NCI-H187 (cell line): ENCODE measurements around the gene AEN.

ENCODE experiments used
- DNase-seq, 2 experiments: peaks; one replicate each; lab custom pipeline; 2025; lab: John Stamatoyannopoulos, UW

Gene AEN, protein sequence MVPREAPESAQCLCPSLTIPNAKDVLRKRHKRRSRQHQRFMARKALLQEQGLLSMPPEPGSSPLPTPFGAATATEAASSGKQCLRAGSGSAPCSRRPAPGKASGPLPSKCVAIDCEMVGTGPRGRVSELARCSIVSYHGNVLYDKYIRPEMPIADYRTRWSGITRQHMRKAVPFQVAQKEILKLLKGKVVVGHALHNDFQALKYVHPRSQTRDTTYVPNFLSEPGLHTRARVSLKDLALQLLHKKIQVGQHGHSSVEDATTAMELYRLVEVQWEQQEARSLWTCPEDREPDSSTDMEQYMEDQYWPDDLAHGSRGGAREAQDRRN

DNA sequence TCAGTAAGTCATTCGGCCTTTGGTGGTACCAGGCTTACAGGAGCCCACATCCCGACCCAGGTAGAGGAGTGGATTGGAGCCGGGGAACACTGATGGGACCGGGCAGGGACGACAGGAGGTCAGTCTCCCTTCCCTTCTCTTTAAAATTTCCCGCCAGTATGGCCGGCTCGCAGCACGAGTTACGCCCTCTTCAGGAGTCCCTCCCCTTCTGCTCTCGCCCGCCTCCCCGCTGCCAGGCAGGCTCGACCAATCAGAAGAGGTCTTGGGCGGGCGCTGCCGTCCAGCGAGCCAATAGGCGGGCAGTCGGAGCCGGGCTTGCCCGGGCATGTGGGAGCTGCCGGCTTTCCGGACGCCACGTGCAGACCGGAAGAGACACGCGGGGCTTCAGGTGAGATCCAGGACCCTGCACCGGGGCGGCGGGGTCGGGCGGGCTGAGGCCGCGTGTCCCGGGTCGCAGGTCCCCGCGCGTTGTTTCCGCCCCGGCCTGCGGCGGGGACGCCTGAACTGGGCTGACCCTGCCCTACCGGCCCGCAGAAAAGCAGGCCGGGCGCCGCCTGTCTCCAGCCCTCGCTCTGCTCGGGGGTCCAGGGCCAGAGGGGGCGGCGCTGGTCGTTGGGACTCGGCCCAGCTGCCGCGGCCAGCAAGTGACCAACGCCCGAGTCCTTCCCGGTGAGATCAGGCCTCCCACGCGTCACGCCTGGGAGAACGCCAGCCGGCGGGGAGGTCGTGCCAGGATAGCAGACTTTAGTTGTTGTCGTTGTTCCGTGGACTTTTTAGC is at the start of gene AEN:
Gene AEN (plus strand): TSS at position 346 of the 778 bp plus-strand sequence. CDS start 4,870 bp downstream, outside the sequence.
- DNase-seq, result peak; percentile 85 to 87

DNA sequence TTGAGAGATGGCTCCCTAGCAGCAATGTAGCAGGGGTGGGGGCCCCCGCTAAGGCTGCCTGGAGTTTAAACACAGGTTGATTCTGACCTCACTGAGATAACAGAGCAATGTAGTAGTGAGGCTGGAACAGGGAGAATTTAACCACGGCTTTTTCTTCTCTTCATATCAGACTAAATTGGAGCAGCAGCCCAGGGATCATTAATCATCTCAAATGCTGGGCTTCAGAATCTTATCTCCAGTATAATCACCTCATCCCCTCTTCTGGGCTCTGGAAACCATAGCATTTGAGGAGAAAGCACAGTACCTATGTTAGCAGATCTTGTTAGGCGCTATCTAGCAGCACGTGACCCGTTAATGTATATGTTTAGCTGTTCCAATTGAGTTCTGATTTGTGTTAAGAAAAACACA is 49.3 kb upstream of the AEN start:
- no peak for DNase-seq

DNA sequence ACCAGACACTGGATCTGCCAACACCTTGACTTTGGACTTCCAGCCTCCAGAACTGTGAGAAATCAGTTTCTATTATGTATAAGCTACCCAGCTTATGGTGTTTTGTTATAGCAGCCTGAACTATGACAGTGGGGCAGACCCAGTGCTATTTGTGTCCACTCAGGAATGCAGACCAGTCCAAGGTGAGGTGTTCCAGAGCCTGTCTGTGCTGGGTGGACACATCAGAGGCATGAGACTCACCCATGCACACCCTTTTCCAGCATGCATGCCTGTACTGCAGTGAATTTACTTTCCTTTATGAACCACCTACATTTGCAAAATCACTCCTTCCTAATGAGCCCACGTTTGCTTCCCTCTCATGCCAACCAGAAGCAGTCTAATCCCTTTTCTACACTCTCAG is 47.1 kb upstream of the AEN start:
- no peak for DNase-seq

DNA sequence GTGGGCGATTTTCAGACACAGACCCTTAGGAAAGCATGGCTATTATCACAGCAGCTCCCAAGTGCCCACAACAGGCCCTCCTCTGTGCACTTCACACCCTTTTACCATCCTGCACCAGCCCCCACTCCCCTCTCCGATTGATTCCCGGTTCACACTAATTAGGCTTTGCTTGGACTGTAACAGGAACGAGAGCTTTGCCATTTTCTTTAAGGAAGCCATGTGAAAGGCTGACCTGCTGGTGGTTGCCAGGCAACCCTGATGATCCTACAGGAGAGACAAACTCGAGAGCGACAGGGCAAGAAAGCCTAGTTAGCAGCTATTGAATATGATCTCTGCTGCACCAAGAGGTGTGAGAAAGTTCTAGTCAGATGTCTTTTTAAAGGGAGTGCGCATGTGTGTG is 46.5 kb upstream of the AEN start:
- DNase-seq, result no peak

DNA sequence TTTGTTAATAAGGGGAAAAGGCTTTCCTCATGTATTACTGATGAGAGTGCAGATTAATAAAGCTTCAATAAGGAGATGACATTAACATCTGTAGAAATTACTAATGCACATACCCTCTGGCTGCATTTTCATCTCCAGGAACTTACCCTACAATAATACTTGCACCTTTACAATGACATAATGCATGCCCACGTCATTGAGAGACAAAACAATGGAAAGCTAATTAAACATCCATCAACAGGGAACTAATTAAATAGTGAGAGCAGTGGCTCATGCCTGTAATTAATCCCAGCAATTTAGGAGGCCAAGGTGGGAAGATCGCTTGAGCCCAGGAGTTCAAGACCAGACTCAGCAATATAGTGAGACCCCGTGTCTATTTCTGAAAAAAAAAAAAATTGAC is 41.8 kb upstream of the AEN start:
- DNase-seq, result no peak

DNA sequence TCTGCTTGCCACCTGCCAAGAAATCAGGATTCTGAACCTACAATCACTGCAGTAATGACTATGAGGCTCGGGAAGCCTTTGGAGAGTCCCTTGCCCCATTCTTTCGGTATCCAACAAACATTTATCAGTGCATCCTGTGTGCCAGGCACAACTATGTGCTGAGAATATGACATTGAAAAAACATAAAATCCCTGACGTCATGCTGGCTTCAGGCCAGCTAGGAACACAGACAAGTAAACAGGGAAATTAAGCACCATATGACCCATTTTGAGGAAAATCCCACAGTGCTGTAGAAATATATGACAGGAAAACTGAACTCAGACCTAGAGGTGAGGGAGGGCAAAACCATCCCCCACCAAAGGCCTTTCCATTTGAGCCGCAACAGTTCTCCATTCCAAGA is 40.6 kb upstream of the AEN start:
- DNase-seq, result no peak

DNA sequence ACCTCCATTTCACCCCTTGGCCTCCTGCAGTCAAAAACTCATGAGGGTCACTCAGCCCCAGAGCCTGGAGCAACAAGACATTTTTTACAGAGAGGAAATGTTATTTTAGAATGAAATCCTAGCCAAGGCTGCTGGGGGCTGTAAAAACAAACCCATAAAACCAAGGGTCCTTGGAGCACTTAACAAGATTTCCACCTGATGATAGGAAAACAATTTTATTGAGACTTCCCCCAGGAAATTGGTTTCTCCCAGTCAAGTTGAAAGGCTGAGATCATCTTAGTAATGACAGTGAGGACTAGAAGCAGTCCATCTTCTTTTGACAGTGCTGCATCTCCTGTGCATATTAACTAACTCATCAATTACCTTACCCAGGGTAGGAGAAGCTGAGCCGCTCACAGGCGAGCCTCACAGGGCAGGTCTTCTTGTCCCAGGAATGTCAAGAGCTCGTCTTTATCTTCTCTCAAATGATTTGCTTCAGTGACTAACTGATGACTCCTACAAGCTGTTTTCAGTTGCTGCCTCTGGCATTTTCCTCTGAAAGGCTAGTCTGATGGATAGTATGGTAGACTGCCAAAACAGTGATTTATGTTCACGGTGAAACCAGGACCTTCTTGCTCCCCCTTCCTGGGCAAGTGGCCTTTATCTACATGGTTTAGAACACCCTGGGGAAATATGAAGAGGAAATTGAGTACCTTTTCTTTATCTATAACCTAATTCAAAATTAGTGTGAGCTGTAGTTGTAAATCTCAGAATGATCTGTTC is 34.6 kb upstream of the AEN start:
- DNase-seq, result peak in 1 of 2 experiments; percentile 35

DNA sequence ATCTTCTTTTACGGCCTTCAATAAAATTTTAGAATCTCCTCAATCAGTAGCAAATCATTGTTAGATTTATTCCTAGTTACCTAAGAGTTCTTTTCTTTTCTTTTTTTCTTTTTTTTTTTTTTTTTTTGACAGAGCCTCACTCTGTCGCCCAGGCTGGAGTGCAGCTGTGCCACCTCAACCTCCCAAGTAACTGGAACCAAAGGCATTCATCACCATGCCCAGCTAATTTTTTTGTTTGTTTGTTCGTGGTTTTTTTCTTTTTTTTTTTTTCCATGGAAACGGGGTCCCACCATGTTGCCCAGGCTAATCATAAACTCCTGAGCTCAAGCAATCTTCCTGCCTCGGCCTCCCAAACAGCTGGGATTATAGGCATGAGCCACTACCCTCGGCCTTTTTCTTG is 30.4 kb upstream of the AEN start:
- DNase-seq, result no peak

DNA sequence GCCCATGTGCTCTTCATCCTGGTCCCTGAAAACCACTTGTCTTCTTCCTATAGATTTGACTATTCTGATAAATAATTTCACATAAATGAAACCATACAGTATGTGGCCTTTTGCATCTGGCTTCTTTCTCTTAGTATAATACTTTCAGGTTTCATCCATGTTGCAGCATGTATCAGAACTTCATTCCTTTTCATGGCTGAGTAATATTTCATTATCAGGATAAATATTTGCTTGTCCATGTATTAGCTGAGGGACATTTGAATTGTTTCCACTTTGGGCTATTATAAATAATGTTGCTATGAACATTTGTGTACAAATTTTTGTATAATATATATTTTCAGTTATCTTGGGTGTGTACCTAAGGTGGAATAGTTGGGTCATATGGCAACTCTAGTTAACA is 29.8 kb upstream of the AEN start:
- no peak for DNase-seq

DNA sequence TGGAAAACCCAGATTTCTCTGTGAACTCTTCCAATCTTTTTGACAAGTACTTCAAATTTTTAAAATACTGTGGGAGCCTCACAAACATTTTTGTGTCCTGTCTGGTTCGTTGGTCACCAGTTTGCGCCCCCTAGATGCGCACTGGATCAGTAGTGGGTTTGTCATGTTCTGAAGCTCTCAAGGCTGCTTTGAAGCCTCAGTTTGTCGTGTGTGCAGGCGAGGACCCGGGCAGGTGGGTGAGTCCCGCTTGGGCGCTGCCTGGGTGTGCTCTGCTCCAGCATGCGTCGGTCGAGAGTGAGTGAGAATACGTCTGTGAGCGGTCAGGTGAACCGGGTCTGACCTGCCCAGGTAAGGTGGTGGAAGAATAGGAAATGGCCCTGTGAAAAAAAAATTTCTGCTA is 17.3 kb upstream of the AEN start:
- no peak for DNase-seq

DNA sequence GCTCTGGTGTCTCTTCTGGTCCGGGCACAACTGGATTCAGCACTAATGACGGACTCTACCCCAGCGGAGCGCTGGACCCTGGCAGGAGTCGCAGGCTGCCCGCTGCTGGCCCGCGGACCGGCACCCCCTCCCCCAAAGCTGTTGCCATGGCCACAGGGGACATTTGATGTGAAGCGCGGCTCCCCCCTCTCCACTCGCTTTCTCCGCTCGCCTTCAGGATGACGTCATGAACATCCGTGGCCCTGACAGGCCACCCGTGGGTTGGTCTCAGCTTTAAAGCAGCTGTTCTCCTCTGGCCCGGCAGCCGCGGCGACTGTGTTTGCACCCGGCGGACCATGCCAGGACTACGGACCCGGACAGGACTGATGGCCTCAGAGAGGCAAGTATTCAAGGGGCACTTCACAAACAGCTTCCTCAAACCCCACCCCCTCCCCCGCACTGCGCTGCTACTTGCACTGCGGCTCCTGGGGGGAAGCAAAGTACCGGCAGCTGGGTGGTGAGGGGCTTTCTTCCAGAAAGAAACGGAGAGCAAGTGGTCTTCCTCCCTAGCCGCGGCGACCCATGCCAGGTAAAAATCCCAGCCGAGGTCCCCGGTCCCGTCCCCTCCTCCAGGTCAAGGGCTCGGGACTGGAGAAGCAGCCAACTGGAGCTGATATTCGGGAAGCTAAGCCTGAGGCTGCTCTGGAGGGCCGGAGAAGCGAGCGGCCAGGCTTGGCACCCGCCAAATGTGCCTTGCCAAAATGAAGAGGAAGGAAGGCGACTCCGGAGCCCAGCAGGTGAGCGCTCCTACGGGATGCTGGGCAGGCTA is 16.6 kb upstream of the AEN start:
- DNase-seq, result peak in 1 of 2 experiments; percentile 69

DNA sequence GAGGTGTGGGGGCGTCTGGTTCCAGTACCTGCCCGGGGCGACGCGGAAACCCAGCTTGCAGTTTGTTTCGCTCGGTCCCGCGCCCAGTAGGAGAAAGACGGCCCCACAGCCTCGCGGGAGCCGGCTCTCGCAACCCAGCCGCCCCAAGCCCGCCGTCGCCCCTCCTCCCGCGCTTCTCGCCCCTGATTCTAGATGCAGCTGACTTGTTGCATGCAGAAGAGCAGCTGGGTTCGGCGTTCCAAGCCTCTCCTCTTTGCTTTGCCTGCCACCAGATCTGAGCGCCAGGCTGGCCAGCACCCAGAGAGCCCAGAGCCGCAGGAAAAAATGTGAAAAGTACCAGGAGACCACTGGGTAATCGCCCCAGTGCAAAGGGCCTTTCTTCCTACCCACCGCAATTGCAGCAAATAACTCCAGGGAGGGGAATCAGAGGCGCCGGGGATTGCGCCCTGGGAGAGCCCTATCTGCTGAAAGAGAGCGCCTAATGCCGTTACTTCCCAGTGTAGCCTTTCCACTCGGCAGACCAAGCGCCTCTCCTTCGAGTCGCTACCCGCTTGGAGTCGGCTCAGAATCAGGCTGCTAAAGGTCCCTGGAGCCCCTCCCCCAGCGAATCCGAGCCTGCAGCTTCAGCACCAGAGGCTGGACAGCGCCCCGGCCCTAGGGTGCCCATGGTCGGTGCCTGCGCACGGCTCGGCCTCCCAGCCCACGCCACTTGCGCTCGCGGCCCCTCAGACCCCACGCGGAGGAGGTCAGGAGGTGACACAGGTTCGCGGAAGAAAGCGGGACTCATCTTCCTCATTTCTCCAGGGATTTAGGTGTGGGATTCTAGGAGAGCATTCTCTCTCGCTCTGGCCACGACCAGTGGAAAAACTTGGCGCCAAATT is 15.7 kb upstream of the AEN start:
- peak; percentile 29 to 49 for DNase-seq

DNA sequence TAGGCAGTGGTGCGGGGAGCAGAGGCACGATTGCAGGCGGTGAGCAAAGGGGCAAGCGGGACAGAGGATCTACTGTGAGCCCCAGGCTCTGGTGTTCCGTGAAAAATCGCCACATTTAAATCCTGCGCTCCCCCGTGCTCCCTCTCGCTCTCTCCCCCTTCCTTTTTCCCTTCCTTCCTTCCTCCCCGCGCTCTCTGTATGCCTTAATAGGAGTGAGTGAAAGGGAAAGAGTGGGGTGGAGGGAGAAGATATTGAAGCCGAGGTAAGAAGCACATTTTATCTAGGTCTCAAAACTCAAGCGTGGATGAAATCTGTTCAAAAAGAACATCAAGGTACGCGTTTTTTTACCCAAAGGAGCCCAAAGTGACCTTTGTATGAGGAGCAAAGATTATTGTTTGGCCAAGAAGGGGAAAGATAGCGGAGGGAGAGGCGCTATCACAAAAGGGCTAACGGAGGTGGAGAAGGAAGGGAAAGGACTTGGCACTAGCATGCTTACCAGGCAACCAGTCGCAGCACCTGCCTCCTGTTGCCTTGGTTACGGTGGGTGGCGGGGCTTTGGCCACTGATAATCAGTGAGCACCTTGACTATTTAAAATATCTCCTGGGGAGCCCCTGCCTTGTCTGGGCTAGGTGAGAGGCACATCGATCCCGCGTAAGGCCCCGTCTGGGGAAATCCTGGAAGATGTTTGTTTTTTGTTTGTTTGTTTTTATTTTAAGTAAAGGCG is 14.9 kb upstream of the AEN start:
- DNase-seq, result peak in 1 of 2 experiments; percentile 41

DNA sequence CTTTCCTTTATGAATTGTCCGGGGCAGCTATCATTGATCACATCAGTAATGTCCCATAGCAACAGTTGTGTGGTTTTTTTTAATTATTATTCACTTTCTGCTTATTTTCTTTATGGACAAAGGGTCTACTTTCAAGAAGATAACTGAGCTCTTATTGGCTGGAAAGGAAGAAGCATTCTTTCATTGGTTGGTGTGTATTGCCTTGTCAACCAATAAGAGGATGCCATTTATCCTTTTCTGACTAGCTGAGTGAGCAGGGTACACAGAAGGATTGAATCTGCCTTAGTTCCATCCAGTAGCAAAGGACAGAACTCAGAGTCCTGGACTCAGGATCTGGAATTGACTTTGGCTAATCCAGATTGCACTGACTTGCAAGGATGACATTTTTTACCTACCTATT is 13.2 kb upstream of the AEN start:
- no peak for DNase-seq

DNA sequence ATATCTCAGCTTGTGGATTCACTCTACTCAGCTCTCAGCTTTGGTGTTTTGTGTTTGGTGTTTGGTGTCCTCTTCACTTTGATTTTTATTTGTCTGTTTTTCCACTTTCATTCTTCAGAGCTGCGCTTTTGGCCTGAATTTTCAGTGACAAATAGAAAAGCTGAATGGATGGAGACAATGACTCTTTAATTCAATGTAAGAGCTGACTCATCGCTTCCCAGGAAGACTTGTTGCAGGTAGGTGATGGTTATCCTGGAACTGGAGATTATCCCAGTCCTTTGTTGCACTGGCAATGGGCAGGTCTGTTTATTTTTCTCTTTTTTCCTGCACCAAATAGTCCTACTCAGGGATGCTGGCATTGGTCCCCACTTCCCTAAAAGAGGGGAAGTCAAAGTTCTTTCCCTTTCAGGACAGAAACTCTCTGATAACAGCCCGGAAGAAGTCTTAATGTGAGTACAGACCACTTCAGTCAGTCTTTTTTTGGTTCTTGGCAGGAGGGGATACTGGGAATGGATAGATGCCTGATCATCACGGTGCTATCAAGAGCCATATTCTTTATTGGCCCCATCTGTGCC is 12.4 kb upstream of the AEN start:
- DNase-seq, result no peak

DNA sequence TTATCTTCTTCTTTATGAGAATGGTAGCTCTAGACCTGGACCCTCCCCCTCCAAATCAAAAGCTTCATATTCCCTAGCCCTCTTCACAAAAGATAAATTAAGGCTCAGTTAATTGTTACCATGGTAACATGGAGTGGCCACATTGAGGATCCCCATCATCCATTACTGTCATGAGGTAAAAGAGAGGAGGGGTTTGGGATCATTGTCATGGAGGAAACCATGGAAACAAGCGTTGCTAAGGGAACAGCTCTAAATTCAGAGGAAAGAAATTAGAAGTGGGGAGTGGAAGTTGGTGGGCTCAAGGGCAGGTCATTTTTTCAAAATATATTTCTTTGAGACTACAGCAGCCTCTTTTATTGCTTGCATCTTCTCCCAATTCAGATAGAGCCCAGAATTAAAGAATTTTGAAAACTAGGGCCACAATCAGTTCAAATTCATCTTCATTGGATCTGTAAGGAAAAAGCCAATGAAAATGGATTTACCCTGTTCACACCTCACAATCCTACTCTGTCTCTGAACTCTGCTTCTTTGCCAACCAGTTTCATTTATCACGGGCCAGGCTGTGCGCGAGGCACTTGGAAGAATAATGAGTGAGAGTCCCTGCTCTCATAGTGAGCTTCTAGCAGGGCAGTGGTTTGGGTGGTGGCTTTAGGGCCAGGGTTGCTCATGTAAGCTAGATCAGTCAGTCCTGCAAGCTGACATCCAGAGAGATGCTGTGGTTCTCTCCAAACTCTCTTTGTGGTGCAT is 11.6 kb upstream of the AEN start:
- no peak for DNase-seq

DNA sequence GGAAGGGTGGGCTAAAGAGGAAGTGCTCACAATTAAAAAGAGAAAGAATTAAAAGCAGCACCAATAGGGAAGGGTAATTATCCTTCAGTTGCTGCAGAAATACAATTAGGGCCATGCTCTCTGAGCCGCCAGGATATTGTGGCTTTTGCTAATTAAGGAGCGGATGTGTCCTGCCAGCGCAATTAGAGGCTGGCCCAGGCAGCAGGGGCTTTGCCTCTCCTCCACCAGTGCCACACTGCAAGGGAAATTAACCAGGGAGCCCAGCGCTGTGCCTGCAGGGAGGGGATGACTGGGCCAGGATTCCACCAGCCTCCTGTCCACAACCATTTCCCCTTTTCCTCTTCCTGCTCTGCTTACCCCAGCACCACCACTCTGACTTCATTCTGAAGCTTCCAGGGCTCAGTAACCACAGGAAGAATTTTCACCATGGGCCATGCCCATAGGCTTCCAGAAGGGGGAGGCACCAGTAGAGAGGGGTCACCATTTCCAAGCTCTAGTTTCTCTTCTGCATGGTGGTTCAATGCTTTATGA is 10.4 kb upstream of the AEN start:
- no peak for DNase-seq

DNA sequence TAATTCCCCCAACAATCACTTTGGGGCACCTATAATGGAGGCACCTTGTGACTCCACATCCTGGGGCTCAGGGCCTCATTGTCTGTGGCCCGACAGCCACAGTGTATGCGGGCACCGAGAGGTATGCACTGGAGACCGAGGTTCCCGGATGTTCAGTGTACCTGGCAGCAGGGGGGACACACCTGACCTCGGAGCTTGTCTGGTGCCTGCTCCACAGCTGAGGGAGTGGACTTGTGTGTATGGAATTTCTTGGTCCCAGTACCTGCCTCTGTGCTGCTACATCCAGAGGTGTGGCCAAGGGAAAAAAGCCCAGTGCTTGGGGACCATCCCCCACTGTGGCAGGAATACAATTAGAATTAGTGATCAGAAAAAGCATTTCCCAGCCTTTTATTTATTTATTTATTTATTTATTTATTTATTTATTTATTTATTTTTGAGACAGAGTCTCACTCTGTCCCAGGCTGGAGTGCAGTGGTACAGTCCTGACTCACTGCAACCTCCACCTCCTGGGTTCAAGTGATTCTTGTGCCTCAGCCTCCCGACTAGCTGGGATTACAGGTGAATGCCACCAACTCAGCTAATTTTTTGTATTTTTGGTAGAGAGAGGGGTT is 8.8 kb upstream of the AEN start:
- no peak for DNase-seq
